Measurements from ENCODE around the gene TNRC6A.

TNRC6A gene

GRCh38 chr16:24753437-24753836, 24.0 kb downstream of the TNRC6A start:
- Histone ChIP-seq H3K4me3 (ENCODE audit: low read length in 2 of 2) (no peak overlapping the region), H2AFZ (ENCODE audit: low read length) (no peak overlapping the region), H3K79me1 (ENCODE audit: low read depth, low read length) (peaks cover 4% of the 10 kb centered on the region), H3K36me3 (replicated peaks in 1 of 2; ENCODE audit: control insufficient read depth in 2 of 2, insufficient read depth in 2 of 2, low read length in 2 of 2) (peaks cover 0 to 31% of the 10 kb centered on the region in 2 donors), H4K91ac (ENCODE audit: low read depth, low read length, poor library complexity) (no peak overlapping the region), H2BK120ac (ENCODE audit: low read depth, low read length) (no peak overlapping the region), H3K23ac (ENCODE audit: low read depth, low read length, poor library complexity) (no peak overlapping the region), H3K4me1 (ENCODE audit: control insufficient read depth in 2 of 2, insufficient read depth in 1 of 2, low read depth in 1 of 2, low read length in 2 of 2) (peaks cover 5 to 7% of the 10 kb centered on the region in 2 donors), H4K8ac (ENCODE audit: low read depth, low read length) (no peak overlapping the region), H3K18ac (ENCODE audit: low read length) (no peak overlapping the region), H2BK5ac (ENCODE audit: low read length) (no peak overlapping the region), H3K27me3 (ENCODE audit: control insufficient read depth in 3 of 3, insufficient read depth in 3 of 3, low read depth in 1 of 3, low read length in 3 of 3) (no peaks in the 10 kb centered on the region), H3K14ac (ENCODE audit: low read length) (no peak overlapping the region), H3K9ac (ENCODE audit: low read depth, low read length, poor library complexity) (no peak overlapping the region), H3K4ac (ENCODE audit: low read length) (no peak overlapping the region), H3K27ac (replicated peaks; ENCODE audit: low read length) (no peak overlapping the region), H2BK15ac (ENCODE audit: low read length) (no peak overlapping the region), H2BK12ac (ENCODE audit: low read length) (no peak overlapping the region), H2AK5ac (ENCODE audit: low read depth, low read length) (no peak overlapping the region), H3K4me2 (ENCODE audit: insufficient read depth, low read length, poor library complexity, severe bottlenecking) (no peak overlapping the region), H3K9me3 (replicated peaks in 1 of 2; ENCODE audit: control insufficient read depth in 2 of 2, insufficient read depth in 1 of 2, low read depth in 1 of 2, low read length in 2 of 2) (no peaks in the 10 kb centered on the region)
- no peak for DNase-seq (ENCODE audit: low spot score)
- WGBS, 2 donors (ENCODE audit: extremely low coverage in 2 of 2, insufficient read length in 2 of 2, insufficient replicate concordance in 1 of 2) = no CpG with 5 or more reads among the region's 3 CpGs

GRCh38 chr16:24754543-24754942, 25.1 kb downstream of the TNRC6A start:
- Histone ChIP-seq H2AFZ (ENCODE audit: low read length) (no peak overlapping the region), H3K27ac (replicated peaks; ENCODE audit: low read length) (no peak overlapping the region), H2BK15ac (ENCODE audit: low read length) (no peak overlapping the region), H2BK5ac (ENCODE audit: low read length) (no peak overlapping the region), H3K18ac (ENCODE audit: low read length) (no peak overlapping the region), H3K4ac (ENCODE audit: low read length) (no peak overlapping the region), H2AK5ac (ENCODE audit: low read depth, low read length) (no peak overlapping the region), H3K9me3 (replicated peaks in 1 of 2; ENCODE audit: control insufficient read depth in 2 of 2, insufficient read depth in 1 of 2, low read depth in 1 of 2, low read length in 2 of 2) (no peaks in the 10 kb centered on the region), H2BK12ac (ENCODE audit: low read length) (no peak overlapping the region), H3K79me1 (ENCODE audit: low read depth, low read length) (peaks cover 6% of the 10 kb centered on the region), H3K23ac (ENCODE audit: low read depth, low read length, poor library complexity) (no peak overlapping the region), H3K4me2 (ENCODE audit: insufficient read depth, low read length, poor library complexity, severe bottlenecking) (no peak overlapping the region), H3K14ac (ENCODE audit: low read length) (no peak overlapping the region), H3K4me1 (ENCODE audit: control insufficient read depth in 2 of 2, insufficient read depth in 1 of 2, low read depth in 1 of 2, low read length in 2 of 2) (peaks cover 3 to 5% of the 10 kb centered on the region in 2 donors), H3K27me3 (ENCODE audit: control insufficient read depth in 3 of 3, insufficient read depth in 3 of 3, low read depth in 1 of 3, low read length in 3 of 3) (no peaks in the 10 kb centered on the region), H2BK120ac (ENCODE audit: low read depth, low read length) (no peak overlapping the region), H4K91ac (ENCODE audit: low read depth, low read length, poor library complexity) (no peak overlapping the region), H4K8ac (ENCODE audit: low read depth, low read length) (no peak overlapping the region), H3K4me3 (ENCODE audit: low read length in 2 of 2) (no peak overlapping the region), H3K9ac (ENCODE audit: low read depth, low read length, poor library complexity) (no peak overlapping the region), H3K36me3 (replicated peaks in 1 of 2; ENCODE audit: control insufficient read depth in 2 of 2, insufficient read depth in 2 of 2, low read length in 2 of 2) (peaks cover 0 to 35% of the 10 kb centered on the region in 2 donors)
- no CpG with 5 or more reads among the region's 2 CpGs for WGBS, 2 donors (ENCODE audit: extremely low coverage in 2 of 2, insufficient read length in 2 of 2, insufficient replicate concordance in 1 of 2)
- no peak for DNase-seq (ENCODE audit: low spot score)

- Histone ChIP-seq H3K36me3 (replicated peaks in 1 of 2; ENCODE audit: control insufficient read depth in 2 of 2, insufficient read depth in 2 of 2, low read length in 2 of 2) (peaks cover 0 to 39% of the 10 kb centered on the region in 2 donors), H2BK120ac (ENCODE audit: low read depth, low read length) (no peak overlapping the region), H3K23ac (ENCODE audit: low read depth, low read length, poor library complexity) (no peak overlapping the region), H2BK5ac (ENCODE audit: low read length) (no peak overlapping the region), H3K27me3 (ENCODE audit: control insufficient read depth in 3 of 3, insufficient read depth in 3 of 3, low read depth in 1 of 3, low read length in 3 of 3) (no peaks in the 10 kb centered on the region), H2AFZ (ENCODE audit: low read length) (no peak overlapping the region), H2BK12ac (ENCODE audit: low read length) (no peak overlapping the region), H4K8ac (ENCODE audit: low read depth, low read length) (no peak overlapping the region), H3K79me1 (ENCODE audit: low read depth, low read length) (peaks cover 6% of the 10 kb centered on the region), H2AK5ac (ENCODE audit: low read depth, low read length) (no peak overlapping the region), H4K91ac (ENCODE audit: low read depth, low read length, poor library complexity) (no peak overlapping the region), H3K4me1 (ENCODE audit: control insufficient read depth in 2 of 2, insufficient read depth in 1 of 2, low read depth in 1 of 2, low read length in 2 of 2) (peaks cover 3 to 5% of the 10 kb centered on the region in 2 donors), H3K4ac (ENCODE audit: low read length) (no peak overlapping the region), H3K9me3 (replicated peaks in 1 of 2; ENCODE audit: control insufficient read depth in 2 of 2, insufficient read depth in 1 of 2, low read depth in 1 of 2, low read length in 2 of 2) (no peaks in the 10 kb centered on the region), H3K18ac (ENCODE audit: low read length) (no peak overlapping the region), H3K4me3 (ENCODE audit: low read length in 2 of 2) (no peak overlapping the region), H3K14ac (ENCODE audit: low read length) (no peak overlapping the region), H3K9ac (ENCODE audit: low read depth, low read length, poor library complexity) (no peak overlapping the region), H3K4me2 (ENCODE audit: insufficient read depth, low read length, poor library complexity, severe bottlenecking) (no peak overlapping the region), H2BK15ac (ENCODE audit: low read length) (no peak overlapping the region), H3K27ac (replicated peaks; ENCODE audit: low read length) (no peak overlapping the region)
- DNase-seq (ENCODE audit: low spot score) = no peak
- no CpG with 5 or more reads among the region's 3 CpGs for WGBS, 2 donors (ENCODE audit: extremely low coverage in 2 of 2, insufficient read length in 2 of 2, insufficient replicate concordance in 1 of 2)
These were observed 25.9 kb downstream of the TNRC6A start for GRCh38 chr16:24755201-24755874.

- Histone ChIP-seq H3K79me1 (ENCODE audit: low read depth, low read length) (peaks cover 6% of the 10 kb centered on the region), H3K4me2 (ENCODE audit: insufficient read depth, low read length, poor library complexity, severe bottlenecking) (no peak overlapping the region), H3K4me3 (ENCODE audit: low read length in 2 of 2) (no peak overlapping the region), H3K27ac (replicated peaks; ENCODE audit: low read length) (no peak overlapping the region), H3K14ac (ENCODE audit: low read length) (no peak overlapping the region), H3K18ac (ENCODE audit: low read length) (no peak overlapping the region), H4K91ac (ENCODE audit: low read depth, low read length, poor library complexity) (no peak overlapping the region), H4K8ac (ENCODE audit: low read depth, low read length) (no peak overlapping the region), H3K4ac (ENCODE audit: low read length) (no peak overlapping the region), H2BK12ac (ENCODE audit: low read length) (no peak overlapping the region), H2BK5ac (ENCODE audit: low read length) (no peak overlapping the region), H2AFZ (ENCODE audit: low read length) (no peak overlapping the region), H3K36me3 (replicated peaks in 1 of 2; ENCODE audit: control insufficient read depth in 2 of 2, insufficient read depth in 2 of 2, low read length in 2 of 2) (peaks cover 0 to 57% of the 10 kb centered on the region in 2 donors), H3K9me3 (replicated peaks in 1 of 2; ENCODE audit: control insufficient read depth in 2 of 2, insufficient read depth in 1 of 2, low read depth in 1 of 2, low read length in 2 of 2) (no peaks in the 10 kb centered on the region), H3K27me3 (ENCODE audit: control insufficient read depth in 3 of 3, insufficient read depth in 3 of 3, low read depth in 1 of 3, low read length in 3 of 3) (no peaks in the 10 kb centered on the region), H2AK5ac (ENCODE audit: low read depth, low read length) (no peak overlapping the region), H3K4me1 (ENCODE audit: control insufficient read depth in 2 of 2, insufficient read depth in 1 of 2, low read depth in 1 of 2, low read length in 2 of 2) (peaks cover 0 to 3% of the 10 kb centered on the region in 2 donors), H3K9ac (ENCODE audit: low read depth, low read length, poor library complexity) (no peak overlapping the region), H3K23ac (ENCODE audit: low read depth, low read length, poor library complexity) (no peak overlapping the region), H2BK120ac (ENCODE audit: low read depth, low read length) (no peak overlapping the region), H2BK15ac (ENCODE audit: low read length) (no peak overlapping the region)
- DNase-seq (ENCODE audit: low spot score) = no peak
- no CpG with 5 or more reads among the region's 2 CpGs for WGBS, 2 donors (ENCODE audit: extremely low coverage in 2 of 2, insufficient read length in 2 of 2, insufficient replicate concordance in 1 of 2)
These were observed 28.9 kb downstream of the TNRC6A start for GRCh38 chr16:24758373-24758772.

All from neuronal stem cell (in vitro differentiated cells).